ENCODE data around the gene RETREG1. TPM values are rescaled to one million over a fixed set of nuclear protein-coding genes. Genes with fewer than 3 reads are reported as not detected.
"Not testable (repeated sequence)": the region's sequence is repeated elsewhere in the genome, so short reads cannot be mapped to it uniquely, and the experiment has no call there.

The RETREG1 gene
- total RNA-seq, 1 experiment from 2014 or later = not detected

GRCh38 chr5:16485656-16486055 is 131.1 kb downstream of the RETREG1 start:
- Histone ChIP-seq H3K9ac (ENCODE audit: low read length) (no peak overlapping the region), H3K79me2 (ENCODE audit: low read length) (no peaks in the 10 kb centered on the region), H3K27me3 (ENCODE audit: low read length) (no peaks in the 10 kb centered on the region), H3K9me3 (ENCODE audit: low read length) (no peaks in the 10 kb centered on the region), H3K36me3 (ENCODE audit: insufficient read depth, low read length) (no peaks in the 10 kb centered on the region), H4K20me1 (ENCODE audit: insufficient read depth, low read depth, low read length) (no peaks in the 10 kb centered on the region), H3K4me2 (ENCODE audit: low read depth, low read length, poor library complexity, severe bottlenecking) (no peak overlapping the region), H3K27ac (ENCODE audit: low read length) (no peak overlapping the region), H3K4me3 (ENCODE audit: low read length) (no peak overlapping the region), H3K4me1 (ENCODE audit: low read length) (no peaks in the 10 kb centered on the region), H2AFZ (ENCODE audit: low read length) (no peak overlapping the region), H3K9me2 (replicated peaks; ENCODE audit: insufficient read depth, low read length) (no peaks in the 10 kb centered on the region)
- DNase-seq = no peak

- H4K20me1 ChIP-seq (ENCODE audit: insufficient read depth, low read depth, low read length) = no peaks in the 10 kb centered on the region
Measured at GRCh38 chr5:16484081-16484480, 132.7 kb downstream of the RETREG1 start.

GRCh38 chr5:16483361-16483760 is 133.4 kb downstream of the RETREG1 start:
- Histone ChIP-seq H3K27me3 (ENCODE audit: low read length) (no peaks in the 10 kb centered on the region), H3K9me2 (replicated peaks; ENCODE audit: insufficient read depth, low read length) (no peaks in the 10 kb centered on the region), H2AFZ (ENCODE audit: low read length) (no peak overlapping the region), H3K9ac (ENCODE audit: low read length) (no peak overlapping the region), H3K4me1 (ENCODE audit: low read length) (no peaks in the 10 kb centered on the region), H3K79me2 (ENCODE audit: low read length) (no peaks in the 10 kb centered on the region), H3K36me3 (ENCODE audit: insufficient read depth, low read length) (no peaks in the 10 kb centered on the region), H3K9me3 (ENCODE audit: low read length) (no peaks in the 10 kb centered on the region), H3K27ac (ENCODE audit: low read length) (no peak overlapping the region), H3K4me3 (ENCODE audit: low read length) (no peak overlapping the region), H4K20me1 (ENCODE audit: insufficient read depth, low read depth, low read length) (no peaks in the 10 kb centered on the region), H3K4me2 (ENCODE audit: low read depth, low read length, poor library complexity, severe bottlenecking) (no peak overlapping the region)
- DNase-seq = no peak

More at GRCh38 chr5:16484081-16484480, 132.7 kb downstream of the RETREG1 start:
- no peaks in the 10 kb centered on the region for H3K79me2 ChIP-seq (ENCODE audit: low read length)
- no peak overlapping the region for H3K27ac ChIP-seq (ENCODE audit: low read length)
- no peak overlapping the region for H2AFZ ChIP-seq (ENCODE audit: low read length)
- H3K9ac ChIP-seq (ENCODE audit: low read length) = no peak overlapping the region
- no peak overlapping the region for H3K4me3 ChIP-seq (ENCODE audit: low read length)
- no peaks in the 10 kb centered on the region for H3K4me1 ChIP-seq (ENCODE audit: low read length)
- DNase-seq = no peak
- H3K36me3 ChIP-seq (ENCODE audit: insufficient read depth, low read length) = no peaks in the 10 kb centered on the region
- H3K4me2 ChIP-seq (ENCODE audit: low read depth, low read length, poor library complexity, severe bottlenecking) = no peak overlapping the region
- H3K9me2 ChIP-seq (replicated peaks; ENCODE audit: insufficient read depth, low read length) = no peaks in the 10 kb centered on the region
- no peaks in the 10 kb centered on the region for H3K27me3 ChIP-seq (ENCODE audit: low read length)
- no peaks in the 10 kb centered on the region for H3K9me3 ChIP-seq (ENCODE audit: low read length)

- no peaks in the 10 kb centered on the region for H3K4me1 ChIP-seq (ENCODE audit: low read length)
- no peaks in the 10 kb centered on the region for H3K27me3 ChIP-seq (ENCODE audit: low read length)
- DNase-seq = no peak
- H3K4me2 ChIP-seq (ENCODE audit: low read depth, low read length, poor library complexity, severe bottlenecking) = no peak overlapping the region
- H3K9me3 ChIP-seq (ENCODE audit: low read length) = no peaks in the 10 kb centered on the region
- no peak overlapping the region for H3K9ac ChIP-seq (ENCODE audit: low read length)
- H3K79me2 ChIP-seq (ENCODE audit: low read length) = no peaks in the 10 kb centered on the region
- H3K36me3 ChIP-seq (ENCODE audit: insufficient read depth, low read length) = no peaks in the 10 kb centered on the region
- no peaks in the 10 kb centered on the region for H4K20me1 ChIP-seq (ENCODE audit: insufficient read depth, low read depth, low read length)
- no peak overlapping the region for H2AFZ ChIP-seq (ENCODE audit: low read length)
- no peak overlapping the region for H3K4me3 ChIP-seq (ENCODE audit: low read length)
- H3K27ac ChIP-seq (ENCODE audit: low read length) = no peak overlapping the region
- H3K9me2 ChIP-seq (replicated peaks; ENCODE audit: insufficient read depth, low read length) = no peaks in the 10 kb centered on the region
Measured at GRCh38 chr5:16482891-16483290, 133.9 kb downstream of the RETREG1 start.

- Histone ChIP-seq H3K79me2 (ENCODE audit: low read length) (no peaks in the 10 kb centered on the region), H3K9ac (ENCODE audit: low read length) (no peak overlapping the region), H3K4me3 (ENCODE audit: low read length) (no peak overlapping the region), H3K27me3 (ENCODE audit: low read length) (no peaks in the 10 kb centered on the region), H3K4me1 (ENCODE audit: low read length) (no peaks in the 10 kb centered on the region), H3K9me3 (ENCODE audit: low read length) (no peaks in the 10 kb centered on the region), H3K27ac (ENCODE audit: low read length) (no peak overlapping the region), H3K9me2 (replicated peaks; ENCODE audit: insufficient read depth, low read length) (no peaks in the 10 kb centered on the region), H2AFZ (ENCODE audit: low read length) (no peak overlapping the region), H3K36me3 (ENCODE audit: insufficient read depth, low read length) (no peaks in the 10 kb centered on the region), H4K20me1 (ENCODE audit: insufficient read depth, low read depth, low read length) (no peaks in the 10 kb centered on the region), H3K4me2 (ENCODE audit: low read depth, low read length, poor library complexity, severe bottlenecking) (no peak overlapping the region)
- DNase-seq = no peak
Measured at GRCh38 chr5:16480821-16481538, 135.8 kb downstream of the RETREG1 start.

GRCh38 chr5:16480144-16480543 is 136.7 kb downstream of the RETREG1 start:
- Histone ChIP-seq H3K4me2 (ENCODE audit: low read depth, low read length, poor library complexity, severe bottlenecking) (no peak overlapping the region), H3K9me3 (ENCODE audit: low read length) (no peaks in the 10 kb centered on the region), H4K20me1 (ENCODE audit: insufficient read depth, low read depth, low read length) (no peaks in the 10 kb centered on the region), H3K79me2 (ENCODE audit: low read length) (no peaks in the 10 kb centered on the region), H3K36me3 (ENCODE audit: insufficient read depth, low read length) (no peaks in the 10 kb centered on the region), H3K27me3 (ENCODE audit: low read length) (no peaks in the 10 kb centered on the region), H3K4me3 (ENCODE audit: low read length) (no peak overlapping the region), H3K9me2 (replicated peaks; ENCODE audit: insufficient read depth, low read length) (no peaks in the 10 kb centered on the region), H3K9ac (ENCODE audit: low read length) (no peak overlapping the region), H3K27ac (ENCODE audit: low read length) (no peak overlapping the region), H3K4me1 (ENCODE audit: low read length) (no peaks in the 10 kb centered on the region), H2AFZ (ENCODE audit: low read length) (no peak overlapping the region)
- DNase-seq = no peak

GRCh38 chr5:16477541-16477940 is 139.3 kb downstream of the RETREG1 start:
- Histone ChIP-seq H3K27me3 (ENCODE audit: low read length) (no peaks in the 10 kb centered on the region), H3K79me2 (ENCODE audit: low read length) (no peaks in the 10 kb centered on the region), H3K4me3 (ENCODE audit: low read length) (no peak overlapping the region), H3K36me3 (ENCODE audit: insufficient read depth, low read length) (no peaks in the 10 kb centered on the region), H3K9me2 (replicated peaks; ENCODE audit: insufficient read depth, low read length) (no peaks in the 10 kb centered on the region), H4K20me1 (ENCODE audit: insufficient read depth, low read depth, low read length) (no peaks in the 10 kb centered on the region), H3K9me3 (ENCODE audit: low read length) (no peaks in the 10 kb centered on the region), H3K4me2 (ENCODE audit: low read depth, low read length, poor library complexity, severe bottlenecking) (no peak overlapping the region), H3K9ac (ENCODE audit: low read length) (no peak overlapping the region), H3K4me1 (ENCODE audit: low read length) (no peaks in the 10 kb centered on the region), H2AFZ (ENCODE audit: low read length) (no peak overlapping the region), H3K27ac (ENCODE audit: low read length) (no peak overlapping the region)
- no peak for DNase-seq

- H4K20me1 ChIP-seq (ENCODE audit: insufficient read depth, low read depth, low read length); H3K27ac ChIP-seq (ENCODE audit: low read length); H3K4me1 ChIP-seq (ENCODE audit: low read length); H3K9me3 ChIP-seq (ENCODE audit: low read length); H3K79me2 ChIP-seq (ENCODE audit: low read length); H3K36me3 ChIP-seq (ENCODE audit: insufficient read depth, low read length); H3K27me3 ChIP-seq (ENCODE audit: low read length); H2AFZ ChIP-seq (ENCODE audit: low read length); H3K4me2 ChIP-seq (ENCODE audit: low read depth, low read length, poor library complexity, severe bottlenecking); H3K9me2 ChIP-seq (replicated peaks; ENCODE audit: insufficient read depth, low read length); H3K4me3 ChIP-seq (ENCODE audit: low read length); H3K9ac ChIP-seq (ENCODE audit: low read length); DNase-seq: not testable (repeated sequence)
Measured at GRCh38 chr5:16476417-16476816, 140.4 kb downstream of the RETREG1 start.

Measured in Karpas-422 (cell line).